ENCODE results near the gene ADARB2. TPM values are rescaled to one million over a fixed set of nuclear protein-coding genes. Genes with fewer than 3 reads are reported as not detected.

ADARB2 gene
- total and polyA plus RNA-seq, 10 of the 15 experiments (the other 5 are each of a cell fraction or from before 2014, with no cell fraction given): 0.02 to 4.1 (median 0.76) TPM

DNA sequence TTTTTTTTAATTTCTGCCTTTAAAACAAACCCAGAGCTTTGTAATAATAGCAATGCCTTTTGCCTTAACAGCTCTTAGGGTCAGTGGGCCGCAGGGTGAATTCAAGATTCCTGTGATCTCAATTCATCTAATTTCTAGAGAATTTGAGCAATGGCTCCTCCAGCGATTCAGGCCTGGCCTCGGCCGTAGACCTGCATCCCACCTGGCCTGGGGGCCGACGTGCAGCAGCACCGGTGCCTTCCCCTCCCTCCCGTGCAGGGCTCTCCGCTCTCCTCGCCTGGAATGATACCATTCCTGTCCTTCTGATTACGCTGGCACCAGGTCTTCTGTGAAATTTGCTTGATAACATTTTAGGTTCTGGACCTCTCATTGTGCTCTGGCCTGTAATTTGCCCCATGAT lies 172.5 kb downstream of the ADARB2 start:
- FAIRE-seq (no peak), DNase-seq (ENCODE audit: low read depth, low spot score) (no peak), ATAC-seq (no peak)
- Histone ChIP-seq H4K20me1 (ENCODE audit: control insufficient read depth, insufficient read depth) (no peaks in the 10 kb centered on the region), H3K36me3 (ENCODE audit: control insufficient read depth in 2 of 2, insufficient read depth in 2 of 2, low read length in 1 of 2) (no peaks in the 10 kb centered on the region), H3K9me3 (replicated peaks; ENCODE audit: control insufficient read depth, insufficient read depth, low read length) (no peaks in the 10 kb centered on the region), H3K4me1 (ENCODE audit: control insufficient read depth, insufficient read depth, low read length) (peaks cover 4% of the 10 kb centered on the region; the same call in 1 of the 2 replicates), H3K4me2 (ENCODE audit: control insufficient read depth, insufficient read depth) (no peak overlapping the region), H3K27me3 (replicated peaks in 1 of 2; ENCODE audit: control insufficient read depth in 2 of 2, insufficient read depth in 2 of 2, low read length in 1 of 2) (no peaks in the 10 kb centered on the region), H3K27ac (ENCODE audit: control insufficient read depth, insufficient read depth) (no peak overlapping the region), H2AFZ (ENCODE audit: control insufficient read depth, low read depth, low read length) (no peak overlapping the region), H3K79me2 (ENCODE audit: control insufficient read depth, insufficient read depth, low read length) (no peaks in the 10 kb centered on the region), H3K4me3 (no peak overlapping the region), H3K9ac (ENCODE audit: control insufficient read depth, insufficient read depth, low read length) (no peak overlapping the region)
- ChIA-PET SMC1A (ENCODE audit: uncharacterized antibody, unreplicated experiment) (no interaction called here), POLR2A (no interaction called here), RAD21 (ENCODE audit: unreplicated experiment) (no interaction called here), CTCF (interaction anchor here (0.7 kb wide), 1 partner anchor 142 kb away, joined by 3 read pairs; no protein-coding TSS in a partner anchor)
- in situ Hi-C loops (cut with MboI) (no loop called here), intact Hi-C loops (cut with micrococcal nuclease; ENCODE audit: unreplicated experiment) (loop anchor here (10.0 kb wide), 1 partner anchor 140 kb away; no protein-coding TSS in a partner anchor)
- WGBS (ENCODE audit: insufficient coverage, insufficient replicate concordance, low lambda C conversion rate, missing lambda C conversion rate): 44% methylated on average over 11 of the region's 11 CpGs
- BruUV-seq (replicated peaks): no TSS peak
- TF ChIP-seq NFYA (IDR thresholded peaks at IDR 0.05; ENCODE audit: borderline replicate concordance, low read depth, low read length): no peak
- no peak for TF ChIP-seq SMAD5 (IDR thresholded peaks at IDR 0.05; ENCODE audit: low read depth)
- TF ChIP-seq PRDM15 (CRISPR knock-in tag; IDR thresholded peaks at IDR 0.05): no peak
- TF ChIP-seq CHD2 (IDR thresholded peaks at IDR 0.05; ENCODE audit: borderline replicate concordance, low read depth, low read length): no peak
- TF ChIP-seq ZNF622 (IDR thresholded peaks at IDR 0.05): no peak
- no peak for TF ChIP-seq ZBED1 (IDR thresholded peaks at IDR 0.05; ENCODE audit: borderline replicate concordance)
- no peak for TF ChIP-seq E2F4 (IDR thresholded peaks at IDR 0.05; ENCODE audit: low read depth, low read length)
- no peak for TF ChIP-seq EGR1 (IDR thresholded peaks at IDR 0.05; ENCODE audit: borderline replicate concordance in 1 of 2, low read depth in 2 of 2, low read length in 2 of 2)
- TF ChIP-seq, protein P1, sequence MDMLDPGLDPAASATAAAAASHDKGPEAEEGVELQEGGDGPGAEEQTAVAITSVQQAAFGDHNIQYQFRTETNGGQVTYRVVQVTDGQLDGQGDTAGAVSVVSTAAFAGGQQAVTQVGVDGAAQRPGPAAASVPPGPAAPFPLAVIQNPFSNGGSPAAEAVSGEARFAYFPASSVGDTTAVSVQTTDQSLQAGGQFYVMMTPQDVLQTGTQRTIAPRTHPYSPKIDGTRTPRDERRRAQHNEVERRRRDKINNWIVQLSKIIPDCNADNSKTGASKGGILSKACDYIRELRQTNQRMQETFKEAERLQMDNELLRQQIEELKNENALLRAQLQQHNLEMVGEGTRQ (IDR thresholded peaks at IDR 0.05; ENCODE audit: borderline replicate concordance, low read depth, low read length): no peak
- no peak for TF ChIP-seq ZBTB11 (CRISPR knock-in tag; IDR thresholded peaks at IDR 0.05)
- TF ChIP-seq, protein P2, sequence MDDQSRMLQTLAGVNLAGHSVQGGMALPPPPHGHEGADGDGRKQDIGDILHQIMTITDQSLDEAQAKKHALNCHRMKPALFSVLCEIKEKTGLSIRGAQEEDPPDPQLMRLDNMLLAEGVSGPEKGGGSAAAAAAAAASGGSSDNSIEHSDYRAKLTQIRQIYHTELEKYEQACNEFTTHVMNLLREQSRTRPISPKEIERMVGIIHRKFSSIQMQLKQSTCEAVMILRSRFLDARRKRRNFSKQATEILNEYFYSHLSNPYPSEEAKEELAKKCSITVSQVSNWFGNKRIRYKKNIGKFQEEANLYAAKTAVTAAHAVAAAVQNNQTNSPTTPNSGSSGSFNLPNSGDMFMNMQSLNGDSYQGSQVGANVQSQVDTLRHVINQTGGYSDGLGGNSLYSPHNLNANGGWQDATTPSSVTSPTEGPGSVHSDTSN (IDR thresholded peaks at IDR 0.05; ENCODE audit: insufficient replicate concordance, low read depth, low read length): no peak
- TF ChIP-seq IKZF1 (conservative IDR thresholded peaks at IDR 0.05): no peak

Data from GM12878 (cell line).